Panc1 (cell line): ENCODE data around the gene TRIOBP. TPM values are rescaled to one million over a fixed set of nuclear protein-coding genes. Genes with fewer than 3 reads are reported as not detected.

Source experiments
- ATAC-seq: fragments of 200-7000 bp; cut with Tn5 transposase; 2 replicates; pipeline ENCODE4 v1.9.1; 2020; ENCODE audit warnings: mild to moderate bottlenecking, moderate library complexity
- BruUV-seq: library from RNA; stranded (reverse); fragments of 400-500 nt; replicated peaks from 2 replicates; lab custom pipeline; 2021; lab: Mats Ljungman, UMichigan
- CTCF ChIA-PET: fragments of 300-600 bp; sonication (Branson Sonifier 250); formaldehyde crosslinking; loops from one replicate; lab custom pipeline; 2022; ENCODE audit warnings: antibody characterized with exemption; lab: Charles Lee
- POLR2A ChIA-PET: fragments of 300-600 bp; sonication (Branson Sonifier 250); formaldehyde crosslinking; loops from one replicate; lab custom pipeline; 2022; ENCODE audit warnings: antibody characterized with exemption; lab: Charles Lee
- DNase-seq: peaks from one replicate; pipeline ENCODE4 v3.0.0-alpha.2; 2010; ENCODE audit warnings: low read depth, low spot score
- H3K27ac ChIP-seq: 2 replicates; pipeline ENCODE4 v1.5.1; 2011; ENCODE audit warnings: mild to moderate bottlenecking, low read length, inconsistent platforms
- H3K27me3 ChIP-seq: fragments of 200-500 bp; sonication (Bioruptor generic); 2 replicates; pipeline ENCODE4 v1.6.0; 2014; ENCODE audit warnings: low read length, inconsistent platforms; ENCODE audit not compliant: control insufficient read depth, insufficient read depth
- H3K36me3 ChIP-seq: fragments of 200-500 bp; sonication (Bioruptor generic); 2 replicates; pipeline ENCODE4 v1.5.1; 2014; ENCODE audit warnings: inconsistent platforms, mild to moderate bottlenecking, low read length, moderate library complexity; ENCODE audit not compliant: control insufficient read depth, insufficient read depth
- H3K4me1 ChIP-seq: 2 replicates; pipeline ENCODE4 v1.5.1; 2011; ENCODE audit warnings: inconsistent platforms, mild to moderate bottlenecking, low read length, moderate library complexity; ENCODE audit not compliant: control insufficient read depth, insufficient read depth
- H3K4me3 ChIP-seq, 2 experiments: 2 replicates each; pipeline ENCODE4 v1.5.1; 2011 to 2012; ENCODE audit warnings: low read depth in 2 of 2, low read length in 2 of 2, mild to moderate bottlenecking in 2 of 2, inconsistent platforms in 1 of 2, moderate library complexity in 1 of 2
- H3K9me3 ChIP-seq: fragments of 200-500 bp; sonication (Bioruptor generic); 2 replicates; pipeline ENCODE4 v1.5.1; 2014; ENCODE audit warnings: low read depth, mild to moderate bottlenecking, inconsistent platforms, low read length, moderate library complexity; ENCODE audit not compliant: control insufficient read depth, insufficient read depth
- CTCF ChIP-seq: fragments of 450-650 bp; IDR thresholded peaks from 2 replicates; pipeline ENCODE4 v1.5.1; 2017; ENCODE audit warnings: mild to moderate bottlenecking
- POLR2AphosphoS5 ChIP-seq: IDR thresholded peaks from 2 replicates; pipeline ENCODE4 v1.6.1; 2012; ENCODE audit warnings: mild to moderate bottlenecking, low read depth, low read length, moderate library complexity
- REST ChIP-seq, 2 experiments: IDR thresholded peaks; 2 replicates each; pipeline ENCODE4 v1.6.1; 2011 to 2012; ENCODE audit warnings: low read depth in 2 of 2, control low read depth in 1 of 2, low read length in 1 of 2, mild to moderate bottlenecking in 1 of 2, moderate library complexity in 1 of 2; ENCODE audit not compliant: insufficient read depth in 1 of 2
- SIN3A ChIP-seq: IDR thresholded peaks from 2 replicates; pipeline ENCODE4 v1.6.1; 2012; ENCODE audit warnings: low read depth, mild to moderate bottlenecking, low read length, moderate library complexity, borderline replicate concordance; ENCODE audit not compliant: insufficient read depth
- TCF7L2 ChIP-seq: IDR thresholded peaks from 2 replicates; pipeline ENCODE4 v1.6.1; 2011; ENCODE audit warnings: mild to moderate bottlenecking, low read depth, low read length, inconsistent platforms
- in situ Hi-C: cut with HindIII; loops from 2 replicates; pipeline ENCODE4 v1.10.0; 2016; ENCODE audit warnings: low sequenced_read_pairs, low pct_unique_long_range_greater_than_20kb
- intact Hi-C: fragments of 100-400 bp; cut with micrococcal nuclease; formaldehyde crosslinking; loops from one replicate; pipeline ENCODE4 v1.10.0; 2022; ENCODE audit not compliant: unreplicated experiment
- total RNA-seq: library from RNA; stranded (reverse); gene quantifications from one replicate; pipeline ENCODE4 v1.2.1, GENCODE V29; 2021; ENCODE audit not compliant: unreplicated experiment

The TRIOBP gene
- total RNA-seq, 1 experiment from 2014 or later, result 50.5 TPM

GRCh38 chr22:37784829-37785495 lies 88.1 kb downstream of the TRIOBP start:
- no TSS peak for BruUV-seq
- Histone ChIP-seq H3K9me3 (no peaks in the 10 kb centered on the region), H3K27ac (no peak overlapping the region), H3K4me3 (no peak overlapping the region), H3K4me1 (peaks cover 5% of the 10 kb centered on the region), H3K27me3 (no peaks in the 10 kb centered on the region), H3K36me3 (no peaks in the 10 kb centered on the region)
- ChIA-PET POLR2A (no interaction called here), CTCF (no interaction called here)
- ATAC-seq (no peak), DNase-seq (no peak)
- in situ Hi-C loops, result no loop called here
- intact Hi-C loops, result no loop called here
- TF ChIP-seq SIN3A (no peak), POLR2AphosphoS5 (no peak), REST (IDR thresholded peaks at IDR 0.05; ENCODE audit: insufficient read depth in 1 of 2, low read depth in 2 of 2, low read length in 1 of 2) (no peak), TCF7L2 (no peak), CTCF (no peak)

GRCh38 chr22:37790234-37790633 lies 93.4 kb downstream of the TRIOBP start:
- intact Hi-C loops, result no loop called here
- no peaks in the 10 kb centered on the region for H3K27me3 ChIP-seq
- H3K36me3 ChIP-seq, result no peaks in the 10 kb centered on the region
- ATAC-seq (no peak), DNase-seq (no peak)
- no peaks in the 10 kb centered on the region for H3K9me3 ChIP-seq
- ChIA-PET CTCF (no interaction called here), POLR2A (no interaction called here)
- TF ChIP-seq POLR2AphosphoS5, result no peak
- TF ChIP-seq CTCF, result no peak
- in situ Hi-C loops, result no loop called here
- 0 out of 2 replicates have a peak, but pooled peaks cover 2% of the 10 kb centered on the region for H3K4me1 ChIP-seq
- H3K4me3 ChIP-seq, result no peak overlapping the region
- BruUV-seq, result no TSS peak
- H3K27ac ChIP-seq, result no peak overlapping the region
